Left ventricle myocardium inferior (tissue), 1 donor: ENCODE data around the gene TRIM6. TPM values are rescaled to one million over a fixed set of nuclear protein-coding genes. Genes with fewer than 3 reads are reported as not detected.

ENCODE experiments used
- DNase-seq: peaks from one replicate; pipeline ENCODE4 v3.0.0-alpha.2; 2020
- H3K27ac ChIP-seq: fragments of 200-600 bp; replicated peaks from 2 replicates; pipeline ENCODE4 v1.8.0; 2021
- H3K27me3 ChIP-seq: fragments of 200-600 bp; 2 replicates; pipeline ENCODE4 v1.8.0; 2021; ENCODE audit warnings: low read depth
- H3K36me3 ChIP-seq: fragments of 200-600 bp; 2 replicates; pipeline ENCODE4 v1.8.0; 2021
- H3K4me1 ChIP-seq: fragments of 200-600 bp; 2 replicates; pipeline ENCODE4 v1.8.0; 2021
- H3K4me3 ChIP-seq: fragments of 200-600 bp; 2 replicates; pipeline ENCODE4 v1.8.0; 2021; ENCODE audit warnings: mild to moderate bottlenecking, moderate library complexity
- H3K9me3 ChIP-seq: fragments of 200-600 bp; replicated peaks from 2 replicates; pipeline ENCODE4 v1.8.0; 2021
- intact Hi-C: fragments of 100-400 bp; cut with micrococcal nuclease; formaldehyde crosslinking; loops from one replicate; pipeline ENCODE4 v1.11.0; 2022
- total RNA-seq: library from RNA; stranded (reverse); fragmentation: NEBNext Ultra II Directional; extraction: Animal tissue kit (Norgen Biotek cat#: 25700); gene quantifications from one replicate; pipeline ENCODE4 v1.2.1, GENCODE V29; 2021
- TF ChIP-seq, protein P1 (sequence below): fragments of 200-600 bp; IDR thresholded peaks from 2 replicates; pipeline ENCODE4 v1.8.0; 2021; ENCODE audit warnings: antibody characterized with exemption, mild to moderate bottlenecking, borderline replicate concordance
- donor health status: DM: no; HTN: yes; CAD: no; lungs with severe emphysema.

TRIM6 gene
- total RNA-seq, 1 donor from 2014 or later, result 0.58 TPM

- Histone ChIP-seq H3K36me3 (no peaks in the 10 kb centered on the region), H3K4me3 (no peak overlapping the region), H3K27me3 (no peaks in the 10 kb centered on the region), H3K27ac (no peak overlapping the region), H3K4me1 (no peaks in the 10 kb centered on the region), H3K9me3 (no peaks in the 10 kb centered on the region)
- intact Hi-C loops, result loop anchor here (10.0 kb wide), 1 partner anchor 92 kb away; no protein-coding TSS in a partner anchor
- TF ChIP-seq, protein P1, sequence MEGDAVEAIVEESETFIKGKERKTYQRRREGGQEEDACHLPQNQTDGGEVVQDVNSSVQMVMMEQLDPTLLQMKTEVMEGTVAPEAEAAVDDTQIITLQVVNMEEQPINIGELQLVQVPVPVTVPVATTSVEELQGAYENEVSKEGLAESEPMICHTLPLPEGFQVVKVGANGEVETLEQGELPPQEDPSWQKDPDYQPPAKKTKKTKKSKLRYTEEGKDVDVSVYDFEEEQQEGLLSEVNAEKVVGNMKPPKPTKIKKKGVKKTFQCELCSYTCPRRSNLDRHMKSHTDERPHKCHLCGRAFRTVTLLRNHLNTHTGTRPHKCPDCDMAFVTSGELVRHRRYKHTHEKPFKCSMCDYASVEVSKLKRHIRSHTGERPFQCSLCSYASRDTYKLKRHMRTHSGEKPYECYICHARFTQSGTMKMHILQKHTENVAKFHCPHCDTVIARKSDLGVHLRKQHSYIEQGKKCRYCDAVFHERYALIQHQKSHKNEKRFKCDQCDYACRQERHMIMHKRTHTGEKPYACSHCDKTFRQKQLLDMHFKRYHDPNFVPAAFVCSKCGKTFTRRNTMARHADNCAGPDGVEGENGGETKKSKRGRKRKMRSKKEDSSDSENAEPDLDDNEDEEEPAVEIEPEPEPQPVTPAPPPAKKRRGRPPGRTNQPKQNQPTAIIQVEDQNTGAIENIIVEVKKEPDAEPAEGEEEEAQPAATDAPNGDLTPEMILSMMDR, result no peak
- DNase-seq, result no peak
Observed at GRCh38 chr11:5556596-5557188, 39.7 kb upstream of the TRIM6 start.

- Histone ChIP-seq H3K4me3 (no peak overlapping the region), H3K9me3 (no peaks in the 10 kb centered on the region), H3K27me3 (no peaks in the 10 kb centered on the region), H3K27ac (no peak overlapping the region), H3K4me1 (no peaks in the 10 kb centered on the region), H3K36me3 (no peaks in the 10 kb centered on the region)
- TF ChIP-seq, protein P1, result no peak
- intact Hi-C loops, result loop anchor here (10.0 kb wide), 1 partner anchor 93 kb away; no protein-coding TSS in a partner anchor
- DNase-seq, result no peak
Observed at GRCh38 chr11:5557751-5558150, 38.7 kb upstream of the TRIM6 start.

- H3K4me3 ChIP-seq, result no peak overlapping the region
- no peaks in the 10 kb centered on the region for H3K4me1 ChIP-seq
- no peaks in the 10 kb centered on the region for H3K36me3 ChIP-seq
- H3K9me3 ChIP-seq, result no peaks in the 10 kb centered on the region
- H3K27ac ChIP-seq, result no peak overlapping the region
- H3K27me3 ChIP-seq, result no peaks in the 10 kb centered on the region
- TF ChIP-seq, protein P1, result no peak
- intact Hi-C loops, result no loop called here
- DNase-seq, result no peak
Observed at GRCh38 chr11:5564259-5565019, 32.0 kb upstream of the TRIM6 start.

DNA sequence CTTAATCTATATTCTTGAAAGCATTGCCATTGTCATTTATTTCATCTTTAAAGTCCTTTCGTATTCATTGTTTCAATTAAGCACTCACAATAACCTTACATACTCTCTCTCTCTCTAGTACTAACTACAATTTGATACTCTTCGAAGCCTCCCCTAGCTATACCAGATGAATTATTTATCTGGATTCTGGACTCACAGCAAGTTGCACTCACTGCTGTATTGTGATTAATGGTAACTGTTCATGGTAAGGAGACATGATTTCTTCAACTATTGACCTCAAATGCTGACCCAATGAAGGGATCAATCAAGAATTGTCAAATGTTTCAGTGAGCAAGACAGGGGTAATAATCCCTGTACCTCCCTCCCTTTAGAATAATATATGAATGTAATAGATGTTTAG lies 21.8 kb upstream of the TRIM6 start:
- no peaks in the 10 kb centered on the region for H3K27me3 ChIP-seq
- H3K27ac ChIP-seq, result no peak overlapping the region
- DNase-seq, result no peak
- no peak overlapping the region for H3K4me3 ChIP-seq
- H3K9me3 ChIP-seq, result no peaks in the 10 kb centered on the region
- intact Hi-C loops, result no loop called here
- no peaks in the 10 kb centered on the region for H3K4me1 ChIP-seq
- no peaks in the 10 kb centered on the region for H3K36me3 ChIP-seq
- TF ChIP-seq, protein P1, result no peak

- H3K4me3 ChIP-seq, result no peak overlapping the region
- no peaks in the 10 kb centered on the region for H3K4me1 ChIP-seq
- intact Hi-C loops, result no loop called here
- H3K27me3 ChIP-seq, result no peaks in the 10 kb centered on the region
- no peak for DNase-seq
- TF ChIP-seq, protein P1, result no peak
- no peak overlapping the region for H3K27ac ChIP-seq
- no peaks in the 10 kb centered on the region for H3K9me3 ChIP-seq
- no peaks in the 10 kb centered on the region for H3K36me3 ChIP-seq
Observed at GRCh38 chr11:5575152-5575551, 21.3 kb upstream of the TRIM6 start.
